IMR-90 (cell line): ENCODE data around the gene HSPA1A. TPM values are rescaled to one million over a fixed set of nuclear protein-coding genes. Genes with fewer than 3 reads are reported as not detected.

ENCODE experiments used
- ATAC-seq: fragments of 200-7000 bp; cut with Tn5 transposase; 2 replicates; pipeline ENCODE4 v1.9.1; 2020; ENCODE audit warnings: low read depth, mild to moderate bottlenecking, moderate library complexity
- BruUV-seq: library from RNA; stranded (reverse); fragments of 400-500 nt; replicated peaks from 2 replicates; lab custom pipeline; 2021; lab: Mats Ljungman, UMichigan
- CTCF ChIA-PET: fragments of 300-600 bp; formaldehyde crosslinking; extraction: SDS; loops from one replicate; lab custom pipeline; 2021; ENCODE audit warnings: antibody characterized with exemption; lab: Yijun Ruan, JAX
- POLR2A ChIA-PET: fragments of 300-600 bp; sonication (Branson Sonifier 250); formaldehyde crosslinking; loops from one replicate; lab custom pipeline; 2022; ENCODE audit warnings: antibody characterized with exemption; ENCODE audit not compliant: unreplicated experiment; lab: Charles Lee
- DNase-seq: peaks from one replicate; pipeline ENCODE4 v3.0.0; 2013
- H2AFZ ChIP-seq: replicated peaks from 2 replicates; pipeline ENCODE3; 2013; ENCODE audit warnings: low read length, mild to moderate bottlenecking; ENCODE audit not compliant: poor library complexity
- H2AK5ac ChIP-seq: 2 replicates; pipeline ENCODE4 v1.6.1; 2013; ENCODE audit warnings: low read depth, low read length, inconsistent platforms
- H2AK9ac ChIP-seq: replicated peaks from 2 replicates; pipeline ENCODE3; 2013; ENCODE audit warnings: mild to moderate bottlenecking, low read depth, low read length, moderate library complexity; ENCODE audit not compliant: poor library complexity
- H2BK120ac ChIP-seq: 2 replicates; pipeline ENCODE4 v1.6.1; 2013; ENCODE audit warnings: low read depth, low read length, inconsistent platforms
- H2BK15ac ChIP-seq: 3 replicates; pipeline ENCODE4 v1.6.1; 2013; ENCODE audit warnings: low read depth, low read length, inconsistent platforms
- H2BK20ac ChIP-seq: 2 replicates; pipeline ENCODE4 v1.6.1; 2013; ENCODE audit warnings: low read depth, mild to moderate bottlenecking, inconsistent platforms, low read length, moderate library complexity
- H2BK5ac ChIP-seq: 2 replicates; pipeline ENCODE4 v1.6.1; 2013; ENCODE audit warnings: mild to moderate bottlenecking, low read depth, low read length, inconsistent platforms; ENCODE audit not compliant: poor library complexity, severe bottlenecking
- H3K14ac ChIP-seq: replicated peaks from 2 replicates; pipeline ENCODE4 v1.6.1; 2013; ENCODE audit warnings: low read depth, low read length, inconsistent platforms
- H3K18ac ChIP-seq: 2 replicates; pipeline ENCODE4 v1.6.1; 2013; ENCODE audit warnings: low read depth, low read length, control low read depth
- H3K23ac ChIP-seq: 2 replicates; pipeline ENCODE4 v1.6.1; 2013; ENCODE audit warnings: low read depth, low read length, inconsistent platforms
- H3K27ac ChIP-seq: 2 replicates; pipeline ENCODE4 v1.5.1; 2013; ENCODE audit warnings: mild to moderate bottlenecking, control low read depth, low read length; ENCODE audit not compliant: insufficient read depth
- H3K27me3 ChIP-seq: 2 replicates; pipeline ENCODE4 v1.6.1; 2013; ENCODE audit warnings: low read length; ENCODE audit not compliant: control insufficient read depth, insufficient read depth
- H3K36me3 ChIP-seq: 2 replicates; pipeline ENCODE4 v1.6.1; 2013; ENCODE audit warnings: low read length, mixed read lengths; ENCODE audit not compliant: control insufficient read depth, insufficient read depth
- H3K4ac ChIP-seq: 2 replicates; pipeline ENCODE4 v1.6.1; 2013; ENCODE audit warnings: low read depth, low read length, inconsistent platforms
- H3K4me1 ChIP-seq: 2 replicates; pipeline ENCODE4 v1.6.1; 2013; ENCODE audit warnings: low read length, mixed read lengths; ENCODE audit not compliant: control insufficient read depth, insufficient read depth
- H3K4me2 ChIP-seq: 2 replicates; pipeline ENCODE4 v1.6.1; 2013; ENCODE audit warnings: low read depth, mild to moderate bottlenecking, control low read depth, low read length, moderate library complexity
- H3K4me3 ChIP-seq: 2 replicates; pipeline ENCODE4 v1.5.1; 2013; ENCODE audit warnings: low read depth, mild to moderate bottlenecking, control low read depth, low read length, moderate library complexity; ENCODE audit not compliant: insufficient read depth
- H3K56ac ChIP-seq: 2 replicates; pipeline ENCODE4 v1.6.1; 2013; ENCODE audit warnings: low read length, inconsistent platforms; ENCODE audit not compliant: insufficient read depth; ENCODE audit errors: extremely low read depth
- H3K79me1 ChIP-seq, 2 experiments: 2 replicates each; pipeline ENCODE4 v1.6.1; 2013; ENCODE audit warnings: low read length in 2 of 2, inconsistent platforms in 1 of 2, low read depth in 1 of 2
- H3K9ac ChIP-seq: 2 replicates; pipeline ENCODE4 v1.6.1; 2013; ENCODE audit warnings: low read depth, low read length, control low read depth
- H3K9me1 ChIP-seq: 2 replicates; pipeline ENCODE4 v1.6.1; 2013; ENCODE audit warnings: low read length, inconsistent platforms; ENCODE audit not compliant: insufficient read depth
- H3K9me3 ChIP-seq: 2 replicates; pipeline ENCODE4 v1.6.1; 2013; ENCODE audit warnings: low read length; ENCODE audit not compliant: control insufficient read depth, insufficient read depth
- H4K20me1 ChIP-seq: 2 replicates; pipeline ENCODE4 v1.6.1; 2013; ENCODE audit warnings: low read length, inconsistent platforms; ENCODE audit not compliant: insufficient read depth
- H4K5ac ChIP-seq: 2 replicates; pipeline ENCODE4 v1.6.1; 2013; ENCODE audit warnings: mild to moderate bottlenecking, low read depth, low read length, control low read depth
- H4K8ac ChIP-seq, 2 experiments: 2 replicates each; pipeline ENCODE4 v1.6.1; 2013; ENCODE audit warnings: low read depth in 2 of 2, low read length in 2 of 2, control low read depth in 1 of 2, inconsistent platforms in 1 of 2
- H4K91ac ChIP-seq: 2 replicates; pipeline ENCODE4 v1.6.1; 2013; ENCODE audit warnings: low read depth, low read length, inconsistent platforms; ENCODE audit not compliant: insufficient read depth
- BHLHE40 ChIP-seq: fragments of 150-350 bp; IDR thresholded peaks from 2 replicates; pipeline ENCODE4 v1.6.1; 2016; ENCODE audit warnings: mild to moderate bottlenecking, low read depth, low read length
- CEBPB ChIP-seq: IDR thresholded peaks from 2 replicates; pipeline ENCODE4 v1.6.1; 2012; ENCODE audit warnings: low read depth, low read length, improper control_type of control experiment
- CHD1 ChIP-seq: IDR thresholded peaks from 2 replicates; pipeline ENCODE4 v1.6.1; 2012; ENCODE audit warnings: low read depth, low read length, improper control_type of control experiment
- FOS ChIP-seq: fragments of 150-350 bp; IDR thresholded peaks from 2 replicates; pipeline ENCODE4 v1.6.1; 2016; ENCODE audit warnings: low read depth, low read length
- MAFK ChIP-seq: IDR thresholded peaks from 2 replicates; pipeline ENCODE4 v1.6.1; 2012; ENCODE audit warnings: low read depth, low read length, improper control_type of control experiment
- MAZ ChIP-seq: IDR thresholded peaks from 2 replicates; pipeline ENCODE4 v1.6.1; 2012; ENCODE audit warnings: low read depth, mild to moderate bottlenecking, low read length, improper control_type of control experiment, moderate library complexity, borderline replicate concordance
- MXI1 ChIP-seq: IDR thresholded peaks from 2 replicates; pipeline ENCODE4 v1.6.1; 2012; ENCODE audit warnings: low read depth, mild to moderate bottlenecking, low read length, moderate library complexity, borderline replicate concordance
- NFE2L2 ChIP-seq: fragments of 150-350 bp; IDR thresholded peaks from 2 replicates; pipeline ENCODE4 v1.6.1; 2016; ENCODE audit warnings: low read depth, mild to moderate bottlenecking, low read length
- POLR2A ChIP-seq: IDR thresholded peaks from 2 replicates; pipeline ENCODE4 v1.6.1; 2012; ENCODE audit warnings: mild to moderate bottlenecking, low read depth, low read length
- RAD21 ChIP-seq: IDR thresholded peaks from 2 replicates; pipeline ENCODE4 v1.6.1; 2012; ENCODE audit warnings: low read length, improper control_type of control experiment
- RCOR1 ChIP-seq: IDR thresholded peaks from 2 replicates; pipeline ENCODE4 v1.6.1; 2012; ENCODE audit warnings: mild to moderate bottlenecking, low read length, improper control_type of control experiment; ENCODE audit not compliant: insufficient replicate concordance
- RFX5 ChIP-seq: IDR thresholded peaks from 2 replicates; pipeline ENCODE4 v1.8.0; 2012; ENCODE audit warnings: low read depth, mild to moderate bottlenecking, low read length, moderate library complexity
- WGBS, 2 experiments: methylation state at CpG; one replicate each; pipeline versions ENCODE4 v1.1.5 to v1.1.7; 2013; ENCODE audit warnings: missing lambda C conversion rate in 2 of 2; ENCODE audit not compliant: insufficient read length in 1 of 2; ENCODE audit errors: extremely low coverage in 2 of 2; 5-methylcytosine and 5-hydroxymethylcytosine counted together
- dilution Hi-C: fragments of 300-500 bp; cut with HindIII; formaldehyde crosslinking; loops from one replicate; pipeline ENCODE4 v1.14.3; 2018; ENCODE audit warnings: low sequenced_read_pairs; ENCODE audit not compliant: unreplicated experiment
- in situ Hi-C: fragments of 300-500 bp; cut with MboI; formaldehyde crosslinking; loops from 3 replicates; pipeline ENCODE4 v1.14.3; 2019; ENCODE audit warnings: low sequenced_read_pairs, inconsistent platforms, mixed read lengths
- intact Hi-C: fragments of 100-400 bp; cut with micrococcal nuclease; formaldehyde crosslinking; loops from 2 replicates; pipeline ENCODE4 v1.10.0; 2022
- polyA plus RNA-seq, 3 experiments: library from polyadenylated mRNA; depleted of rRNA; stranded (reverse); fragments of >200 nt; gene quantifications; 2 replicates each; pipeline ENCODE4 v1.2.3, GENCODE V29; 2012; ENCODE audit warnings: low replicate concordance in 1 of 3
- total RNA-seq: library from RNA; depleted of rRNA; stranded (reverse); fragments of >200 nt; gene quantifications from 2 replicates; pipeline ENCODE4 v1.2.3, GENCODE V29; 2012
- TF ChIP-seq, protein P1 (sequence below): fragments of 150-350 bp; IDR thresholded peaks from 2 replicates; pipeline ENCODE4 v1.6.1; 2016; ENCODE audit warnings: low read depth, mild to moderate bottlenecking, low read length, moderate library complexity, borderline replicate concordance
- TF ChIP-seq, protein P2 (sequence below): conservative IDR thresholded peaks from 2 replicates; pipeline ENCODE4 v1.5.1; 2012; ENCODE audit warnings: mild to moderate bottlenecking, low read depth, low read length, improper control_type of control experiment
- TF ChIP-seq, protein P3 (sequence below): fragments of 150-350 bp; IDR thresholded peaks from 2 replicates; pipeline ENCODE4 v1.6.1; 2017; ENCODE audit warnings: mild to moderate bottlenecking, antibody characterized with exemption, low read length, low read depth

The HSPA1A gene
- total and polyA plus RNA-seq, 2 of the 4 experiments (the other 2 are of a cell fraction) = 94.6 to 95.3 TPM

DNA sequence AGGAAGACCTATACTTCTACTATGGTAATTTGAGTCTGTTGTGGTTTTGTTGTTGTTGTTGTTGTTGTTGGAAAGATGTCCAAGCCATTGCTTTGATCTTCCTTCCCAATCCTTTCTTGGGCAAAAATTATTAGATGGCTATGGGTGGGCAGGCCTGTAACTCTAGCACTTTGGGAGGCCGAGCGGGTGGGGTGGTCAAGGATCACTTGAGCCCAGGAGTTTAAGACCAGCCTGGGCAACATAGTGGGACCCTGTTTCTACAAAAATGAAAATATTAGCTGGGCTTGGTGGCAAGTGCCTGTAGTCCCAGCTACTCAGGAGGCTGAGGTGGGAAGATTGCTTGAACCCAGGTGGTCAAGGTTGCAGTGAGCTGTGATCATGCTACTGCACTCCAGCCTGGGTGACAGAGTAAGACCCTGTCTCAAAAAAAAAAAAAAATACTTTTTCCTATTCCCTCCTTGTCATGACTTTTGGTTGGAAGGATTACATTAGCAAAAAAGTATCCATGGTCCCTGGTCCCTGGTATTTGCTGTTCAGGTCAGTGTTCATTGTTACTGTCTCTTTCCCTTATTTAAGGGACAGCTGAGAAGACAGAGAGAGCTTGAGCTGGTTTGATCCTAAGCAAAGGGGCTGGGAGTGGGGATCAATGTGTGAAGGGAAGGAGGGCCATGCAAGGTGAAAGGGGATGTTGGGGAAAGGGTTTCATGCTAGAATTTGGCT lies 35.6 kb downstream of the HSPA1A start:
- Histone ChIP-seq H3K79me1 (no peaks in the 10 kb centered on the region), H2BK15ac (no peak overlapping the region), H2BK20ac (no peak overlapping the region), H4K8ac (no peak overlapping the region), H4K20me1 (no peaks in the 10 kb centered on the region), H4K5ac (peak overlapping the region; percentile 71; the same call in 1 of the 2 replicates), H2BK5ac (no peak overlapping the region), H4K91ac (no peak overlapping the region), H3K4ac (peak overlapping the region; percentile 1; the same call in 1 of the 2 replicates), H3K9me3 (no peaks in the 10 kb centered on the region; the same call in 1 of the 2 replicates), H3K27me3 (no peaks in the 10 kb centered on the region), H3K14ac (peak overlapping the region; percentile 1; the same call in 1 of the 2 replicates), H3K4me3 (no peak overlapping the region), H3K36me3 (no peaks in the 10 kb centered on the region; the same call in 1 of the 2 replicates), H3K18ac (0 out of 2 replicates have a peak overlapping the region, but pooled peaks have one; percentile 38), H3K4me2 (peak overlapping the region; percentile 88), H3K56ac (no peak overlapping the region), H3K9me1 (no peaks in the 10 kb centered on the region), H2AFZ (no peak overlapping the region), H3K4me1 (peaks cover 2% of the 10 kb centered on the region), H2AK5ac (no peak overlapping the region), H2BK120ac (no peak overlapping the region), H2AK9ac (no peak overlapping the region), H3K9ac (0 out of 2 replicates have a peak overlapping the region, but pooled peaks have one; percentile 27), H3K27ac (peak overlapping the region; percentile 57; the same call in 1 of the 2 replicates), H3K23ac (peak overlapping the region; percentile 0; the same call in 1 of the 2 replicates)
- no peak for DNase-seq
- no peak; the same call in 1 of the 2 replicates for ATAC-seq
- intact Hi-C loops (no loop called here), dilution Hi-C loops (no loop called here), in situ Hi-C loops (no loop called here)
- no TSS peak for BruUV-seq
- WGBS, 2 experiments = no CpG with 5 or more reads among the region's 2 CpGs
- POLR2A ChIA-PET = interaction anchor here (0.6 kb wide), 1 partner anchor 26 kb away, joined by 3 read pairs; no protein-coding TSS in a partner anchor
- CTCF ChIA-PET = no interaction called here
- TF ChIP-seq, protein P1, sequence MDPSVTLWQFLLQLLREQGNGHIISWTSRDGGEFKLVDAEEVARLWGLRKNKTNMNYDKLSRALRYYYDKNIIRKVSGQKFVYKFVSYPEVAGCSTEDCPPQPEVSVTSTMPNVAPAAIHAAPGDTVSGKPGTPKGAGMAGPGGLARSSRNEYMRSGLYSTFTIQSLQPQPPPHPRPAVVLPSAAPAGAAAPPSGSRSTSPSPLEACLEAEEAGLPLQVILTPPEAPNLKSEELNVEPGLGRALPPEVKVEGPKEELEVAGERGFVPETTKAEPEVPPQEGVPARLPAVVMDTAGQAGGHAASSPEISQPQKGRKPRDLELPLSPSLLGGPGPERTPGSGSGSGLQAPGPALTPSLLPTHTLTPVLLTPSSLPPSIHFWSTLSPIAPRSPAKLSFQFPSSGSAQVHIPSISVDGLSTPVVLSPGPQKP = no peak
- no peak for TF ChIP-seq RFX5
- no peak for TF ChIP-seq MAZ
- TF ChIP-seq, protein P2, sequence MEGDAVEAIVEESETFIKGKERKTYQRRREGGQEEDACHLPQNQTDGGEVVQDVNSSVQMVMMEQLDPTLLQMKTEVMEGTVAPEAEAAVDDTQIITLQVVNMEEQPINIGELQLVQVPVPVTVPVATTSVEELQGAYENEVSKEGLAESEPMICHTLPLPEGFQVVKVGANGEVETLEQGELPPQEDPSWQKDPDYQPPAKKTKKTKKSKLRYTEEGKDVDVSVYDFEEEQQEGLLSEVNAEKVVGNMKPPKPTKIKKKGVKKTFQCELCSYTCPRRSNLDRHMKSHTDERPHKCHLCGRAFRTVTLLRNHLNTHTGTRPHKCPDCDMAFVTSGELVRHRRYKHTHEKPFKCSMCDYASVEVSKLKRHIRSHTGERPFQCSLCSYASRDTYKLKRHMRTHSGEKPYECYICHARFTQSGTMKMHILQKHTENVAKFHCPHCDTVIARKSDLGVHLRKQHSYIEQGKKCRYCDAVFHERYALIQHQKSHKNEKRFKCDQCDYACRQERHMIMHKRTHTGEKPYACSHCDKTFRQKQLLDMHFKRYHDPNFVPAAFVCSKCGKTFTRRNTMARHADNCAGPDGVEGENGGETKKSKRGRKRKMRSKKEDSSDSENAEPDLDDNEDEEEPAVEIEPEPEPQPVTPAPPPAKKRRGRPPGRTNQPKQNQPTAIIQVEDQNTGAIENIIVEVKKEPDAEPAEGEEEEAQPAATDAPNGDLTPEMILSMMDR = no peak
- no peak for TF ChIP-seq CHD1
- no peak for TF ChIP-seq FOS
- no peak for TF ChIP-seq MAFK
- TF ChIP-seq RCOR1 = no peak
- no peak for TF ChIP-seq CEBPB
- TF ChIP-seq, protein P3, sequence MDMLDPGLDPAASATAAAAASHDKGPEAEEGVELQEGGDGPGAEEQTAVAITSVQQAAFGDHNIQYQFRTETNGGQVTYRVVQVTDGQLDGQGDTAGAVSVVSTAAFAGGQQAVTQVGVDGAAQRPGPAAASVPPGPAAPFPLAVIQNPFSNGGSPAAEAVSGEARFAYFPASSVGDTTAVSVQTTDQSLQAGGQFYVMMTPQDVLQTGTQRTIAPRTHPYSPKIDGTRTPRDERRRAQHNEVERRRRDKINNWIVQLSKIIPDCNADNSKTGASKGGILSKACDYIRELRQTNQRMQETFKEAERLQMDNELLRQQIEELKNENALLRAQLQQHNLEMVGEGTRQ = no peak
- TF ChIP-seq BHLHE40 = no peak
- no peak for TF ChIP-seq POLR2A
- no peak for TF ChIP-seq NFE2L2
- TF ChIP-seq MXI1 = no peak
- TF ChIP-seq RAD21 = no peak
